OCI-LY7 (cell line): ENCODE measurements around the gene G3BP2. TPM values are rescaled to one million over a fixed set of nuclear protein-coding genes. Genes with fewer than 3 reads are reported as not detected.

ENCODE experiments used
- BruUV-seq: library from RNA; stranded (reverse); fragments of 400-500 nt; replicated peaks from 2 replicates; lab custom pipeline; 2021; lab: Mats Ljungman, UMichigan
- CTCF ChIA-PET: fragments of 300-600 bp; sonication (Branson Sonifier 250); formaldehyde crosslinking; loops from one replicate; lab custom pipeline; 2022; ENCODE audit warnings: antibody characterized with exemption; ENCODE audit not compliant: unreplicated experiment; lab: Charles Lee
- POLR2A ChIA-PET: fragments of 300-600 bp; sonication (Branson Sonifier 250); formaldehyde crosslinking; loops from one replicate; lab custom pipeline; 2022; ENCODE audit warnings: antibody characterized with exemption; lab: Charles Lee
- DNase-seq: peaks from one replicate; pipeline ENCODE4 v3.0.0-alpha.2; 2015; ENCODE audit warnings: low spot score
- H2AFZ ChIP-seq: fragments of 200-600 bp; sonication (generic), shearing (Covaris generic); 2 replicates; pipeline ENCODE4 v1.6.1; 2014; ENCODE audit warnings: mild to moderate bottlenecking, antibody characterized with exemption, low read length, moderate library complexity
- H3K27ac ChIP-seq: fragments of 200-600 bp; sonication (generic); 2 replicates; pipeline ENCODE4 v1.5.1; 2014; ENCODE audit warnings: mixed run types, low read depth, mild to moderate bottlenecking, moderate library complexity, low read length, inconsistent platforms; ENCODE audit not compliant: poor library complexity, severe bottlenecking
- H3K36me3 ChIP-seq: fragments of 200-600 bp; sonication (generic); 2 replicates; pipeline ENCODE4 v1.6.1; 2014; ENCODE audit warnings: mild to moderate bottlenecking, antibody characterized with exemption, low read length, moderate library complexity, mixed read lengths; ENCODE audit not compliant: insufficient read depth
- H3K4me1 ChIP-seq: fragments of 200-600 bp; sonication (generic); 2 replicates; pipeline ENCODE4 v1.5.1; 2014; ENCODE audit warnings: mild to moderate bottlenecking, low read length; ENCODE audit not compliant: insufficient read depth, poor library complexity, severe bottlenecking
- H3K4me2 ChIP-seq: fragments of 200-600 bp; sonication (generic); 2 replicates; pipeline ENCODE4 v1.6.1; 2014; ENCODE audit warnings: mild to moderate bottlenecking, low read length
- H3K4me3 ChIP-seq: fragments of 200-600 bp; sonication (generic); 2 replicates; pipeline ENCODE4 v1.5.1; 2014; ENCODE audit warnings: mild to moderate bottlenecking, low read depth, low read length; ENCODE audit not compliant: poor library complexity, severe bottlenecking
- H3K79me2 ChIP-seq: fragments of 200-600 bp; sonication (generic); 2 replicates; pipeline ENCODE4 v1.6.1; 2016; ENCODE audit warnings: low read depth, mild to moderate bottlenecking, low read length, moderate library complexity, mixed read lengths; ENCODE audit not compliant: insufficient read depth
- H3K9me2 ChIP-seq: fragments of 200-600 bp; sonication (generic); 2 replicates; pipeline ENCODE4 v1.6.1; 2016; ENCODE audit warnings: mild to moderate bottlenecking, low read length, mixed read lengths; ENCODE audit not compliant: insufficient read depth
- H3K9me3 ChIP-seq: fragments of 200-600 bp; sonication (generic); 2 replicates; pipeline ENCODE4 v1.6.1; 2014; ENCODE audit warnings: mild to moderate bottlenecking, mixed run types, low read length, mixed read lengths
- H4K20me1 ChIP-seq: fragments of 200-600 bp; sonication (generic); 2 replicates; pipeline ENCODE4 v1.6.1; 2014; ENCODE audit warnings: mild to moderate bottlenecking, antibody characterized with exemption, low read length, moderate library complexity, mixed read lengths; ENCODE audit not compliant: insufficient read depth
- CTCF ChIP-seq: fragments of 200-600 bp; sonication (generic); conservative IDR thresholded peaks from 2 replicates; pipeline ENCODE4 v1.5.1; 2014; ENCODE audit warnings: mild to moderate bottlenecking, antibody characterized with exemption, low read length, moderate library complexity, mixed read lengths
- EZH2phosphoT487 ChIP-seq: fragments of 200-600 bp; sonication (generic); IDR thresholded peaks from 2 replicates; pipeline ENCODE4 v1.6.1; 2018; ENCODE audit warnings: low read depth, borderline replicate concordance, mild to moderate bottlenecking, mixed run types, antibody characterized with exemption, low read length, moderate library complexity, mixed read lengths
- intact Hi-C: fragments of 100-400 bp; cut with micrococcal nuclease; formaldehyde crosslinking; loops from one replicate; pipeline ENCODE4 v1.10.0; 2022; ENCODE audit not compliant: unreplicated experiment
- total RNA-seq, 2 experiments: library from RNA; depleted of rRNA in 1 of 2; stranded (reverse); fragments of >200 nt in 1 of 2; shearing (Covaris generic) in 1 of 2; gene quantifications; 2 replicates each; pipeline ENCODE4 v1.2.3, GENCODE V29; 2014 to 2022

G3BP2 gene
- total RNA-seq, 2 experiments from 2014 or later, result 56.7 to 147 TPM

GRCh38 chr4:75612306-75612705 lies 60.9 kb downstream of the G3BP2 start:
- Histone ChIP-seq H4K20me1 (no peaks in the 10 kb centered on the region), H3K4me3 (no peak overlapping the region), H3K36me3 (no peaks in the 10 kb centered on the region), H3K27ac (no peak overlapping the region), H3K79me2 (no peaks in the 10 kb centered on the region), H3K9me2 (no peaks in the 10 kb centered on the region), H3K4me2 (no peak overlapping the region), H2AFZ (no peak overlapping the region), H3K9me3 (no peaks in the 10 kb centered on the region), H3K4me1 (no peaks in the 10 kb centered on the region)
- intact Hi-C loops, result no loop called here
- CTCF ChIA-PET, result no interaction called here
- DNase-seq, result no peak
- no TSS peak for BruUV-seq
- POLR2A ChIA-PET, result no interaction called here
- TF ChIP-seq CTCF, result no peak
- TF ChIP-seq EZH2phosphoT487, result no peak

- Histone ChIP-seq H2AFZ (no peak overlapping the region), H4K20me1 (no peaks in the 10 kb centered on the region), H3K79me2 (no peaks in the 10 kb centered on the region), H3K9me3 (no peaks in the 10 kb centered on the region), H3K4me3 (no peak overlapping the region), H3K27ac (no peak overlapping the region), H3K4me2 (no peak overlapping the region), H3K4me1 (no peaks in the 10 kb centered on the region), H3K36me3 (no peaks in the 10 kb centered on the region), H3K9me2 (no peaks in the 10 kb centered on the region)
- TF ChIP-seq CTCF (no peak), EZH2phosphoT487 (no peak)
- intact Hi-C loops, result no loop called here
- CTCF ChIA-PET, result no interaction called here
- no TSS peak for BruUV-seq
- DNase-seq, result no peak
- POLR2A ChIA-PET, result interaction anchor here (0.7 kb wide), 1 partner anchor 1520 kb away, joined by 4 read pairs; no protein-coding TSS in a partner anchor
Observed at GRCh38 chr4:75605928-75606327, 67.3 kb downstream of the G3BP2 start.

GRCh38 chr4:75599647-75600046 lies 73.6 kb downstream of the G3BP2 start:
- Histone ChIP-seq H3K36me3 (no peaks in the 10 kb centered on the region), H3K4me3 (no peak overlapping the region), H2AFZ (no peak overlapping the region), H3K79me2 (no peaks in the 10 kb centered on the region), H4K20me1 (no peaks in the 10 kb centered on the region), H3K4me1 (no peaks in the 10 kb centered on the region), H3K27ac (no peak overlapping the region), H3K4me2 (no peak overlapping the region), H3K9me2 (no peaks in the 10 kb centered on the region), H3K9me3 (no peaks in the 10 kb centered on the region)
- CTCF ChIA-PET, result no interaction called here
- TF ChIP-seq CTCF, result no peak
- POLR2A ChIA-PET, result interaction anchor here (0.7 to 0.8 kb wide), 2 partner anchors 126 to 1199 kb away, joined by 4 to 5 read pairs; no protein-coding TSS in a partner anchor
- BruUV-seq, result no TSS peak
- no peak for DNase-seq
- intact Hi-C loops, result no loop called here
